Retinal pigment epithelial cell (primary cell): ENCODE measurements around the gene L3MBTL4.

Experiments used
- DNase-seq: peaks from one replicate; pipeline ENCODE4 v3.0.0-alpha.2; 2010; ENCODE audit warnings: low read depth
- H3K4me3 ChIP-seq: 2 replicates; pipeline ENCODE4 v1.5.1; 2011; ENCODE audit warnings: mild to moderate bottlenecking, low read length, control low read depth, moderate library complexity
- CTCF ChIP-seq: conservative IDR thresholded peaks from 2 replicates; pipeline ENCODE4 v1.5.1; 2011; ENCODE audit warnings: low read depth, low read length, control low read depth, inconsistent platforms

Gene L3MBTL4

GRCh38 chr18:6313415-6313814, 101.3 kb downstream of the L3MBTL4 start:
- no peak overlapping the region for H3K4me3 ChIP-seq
- DNase-seq = no peak
- no peak for TF ChIP-seq CTCF

GRCh38 chr18:6311456-6312215, 103.1 kb downstream of the L3MBTL4 start:
- H3K4me3 ChIP-seq = no peak overlapping the region
- no peak for DNase-seq
- no peak for TF ChIP-seq CTCF

- no peak for TF ChIP-seq CTCF
- no peak overlapping the region for H3K4me3 ChIP-seq
- DNase-seq = no peak
Measured at GRCh38 chr18:6310714-6311113, 104.0 kb downstream of the L3MBTL4 start.

GRCh38 chr18:6297875-6298274, 116.8 kb downstream of the L3MBTL4 start:
- H3K4me3 ChIP-seq = no peak overlapping the region
- TF ChIP-seq CTCF = no peak

GRCh38 chr18:6294148-6294784, 120.4 kb downstream of the L3MBTL4 start:
- no peak for TF ChIP-seq CTCF
- H3K4me3 ChIP-seq = no peak overlapping the region
- no peak for DNase-seq

More at GRCh38 chr18:6297875-6298274, 116.8 kb downstream of the L3MBTL4 start:
- DNase-seq = no peak

- no peak for TF ChIP-seq CTCF
- no peak for DNase-seq
- H3K4me3 ChIP-seq = no peak overlapping the region
Measured at GRCh38 chr18:6289843-6290242, 124.9 kb downstream of the L3MBTL4 start.

GRCh38 chr18:6286585-6286984, 128.1 kb downstream of the L3MBTL4 start:
- TF ChIP-seq CTCF = no peak
- H3K4me3 ChIP-seq = no peak overlapping the region
- no peak for DNase-seq
